Panc1 (cell line): ENCODE results near the gene ADAMTS2.

ENCODE experiments used
- CTCF ChIP-seq: fragments of 450-650 bp; IDR thresholded peaks from 2 replicates; pipeline ENCODE4 v1.5.1; 2017; ENCODE audit warnings: mild to moderate bottlenecking
- POLR2AphosphoS5 ChIP-seq: IDR thresholded peaks from 2 replicates; pipeline ENCODE4 v1.6.1; 2012; ENCODE audit warnings: mild to moderate bottlenecking, low read depth, low read length, moderate library complexity
- REST ChIP-seq, 2 experiments: IDR thresholded peaks; 2 replicates each; pipeline ENCODE4 v1.6.1; 2011 to 2012; ENCODE audit warnings: low read depth in 2 of 2, control low read depth in 1 of 2, low read length in 1 of 2, mild to moderate bottlenecking in 1 of 2, moderate library complexity in 1 of 2; ENCODE audit not compliant: insufficient read depth in 1 of 2

- TF ChIP-seq CTCF (no peak), POLR2AphosphoS5 (no peak), REST (IDR thresholded peaks at IDR 0.05; ENCODE audit: insufficient read depth in 1 of 2, low read depth in 2 of 2, low read length in 1 of 2) (no peak)
Measured at GRCh38 chr5:179336871-179337795, 8.1 kb downstream of the ADAMTS2 start.
